Psoas muscle (tissue), 8 donors: Measurements from ENCODE around the gene ARNT2. TPM values are rescaled to one million over a fixed set of nuclear protein-coding genes. Genes with fewer than 3 reads are reported as not detected.

Experiments
- ATAC-seq, 4 donors: fragments of 200-7000 bp; cut with Tn5 transposase; one replicate each; pipeline ENCODE4 v1.9.1; 2020; ENCODE audit warnings: moderate library complexity in 3 of 4, mild to moderate bottlenecking in 2 of 4
- DNase-seq, 2 donors: peaks; one replicate each; pipeline ENCODE4 v3.0.0-alpha.2; 2020
- H3K27ac ChIP-seq: fragments of 200-600 bp; one replicate; pipeline ENCODE4 v1.8.0; 2022
- H3K27me3 ChIP-seq, 3 donors: fragments of 200-600 bp in 1 of 3; one replicate each; pipeline versions ENCODE4 v1.6.1 to v1.8.0; 2013 to 2022; ENCODE audit warnings: low read length in 2 of 3, mild to moderate bottlenecking in 2 of 3, moderate library complexity in 1 of 3; ENCODE audit not compliant: insufficient read depth in 3 of 3
- H3K36me3 ChIP-seq, 2 donors: fragments of 200-600 bp in 1 of 2; one replicate each; pipeline versions ENCODE4 v1.6.1 to v1.8.0; 2013 to 2022; ENCODE audit warnings: low read depth in 1 of 2, mild to moderate bottlenecking in 1 of 2, moderate library complexity in 1 of 2; ENCODE audit not compliant: insufficient read depth in 1 of 2
- H3K4me1 ChIP-seq: fragments of 200-600 bp; one replicate; pipeline ENCODE4 v1.8.0; 2022
- H3K4me3 ChIP-seq: fragments of 200-600 bp; one replicate; pipeline ENCODE4 v1.8.0; 2022; ENCODE audit warnings: mild to moderate bottlenecking
- H3K9me3 ChIP-seq: fragments of 200-600 bp; one replicate; pipeline ENCODE4 v1.8.0; 2022
- CTCF ChIP-seq: fragments of 200-600 bp; IDR thresholded peaks from one replicate; pipeline ENCODE4 v1.8.0; 2022; ENCODE audit warnings: antibody characterized with exemption
- WGBS, 3 donors: extraction: QIAGEN DNeasy Blood & Tissue Kit; methylation state at CpG; one replicate each; pipeline versions ENCODE4 v1.1.6 to v1.1.7; 2013; 5-methylcytosine and 5-hydroxymethylcytosine counted together
- intact Hi-C, 2 donors: fragments of 100-400 bp; cut with DNase I; formaldehyde crosslinking; loops; one replicate each; pipeline versions ENCODE4 v1.11.0 to v1.14.2; 2022
- polyA plus RNA-seq, 3 donors: library from polyadenylated mRNA; stranded (reverse); fragments of 200-250 nt; gene quantifications; one replicate each; pipeline ENCODE4 v1.2.3, GENCODE V29; 2013
- total RNA-seq, 4 donors: library from RNA; stranded (reverse); fragmentation: NEBNext Ultra II Directional in 2 of 4; extraction: Animal tissue kit (Norgen Biotek cat#: 25700) in 2 of 4; gene quantifications; one replicate each; pipeline versions ENCODE4 v1.2.1 to v1.2.4, GENCODE V29; 2021 to 2023
- donor health status: healthy with polysubstance abuse.
- donor health status: DM: no; HTN: no; CAD: no; lungs with moderate emphysema.
- donor health status: Bipolar disorder and iron deficiency.
- donor health status: healthy.
- donor health status: DM: yes; HTN: yes; CAD: no.
- donor health status: DM: no; HTN: no; CAD: no.
- donor health status: DM: no; HTN: no; CAD: no.
- donor health status: DM: yes; HTN: yes; CAD: no.

Gene ARNT2
- total and polyA plus RNA-seq, 7 donors: 0.09 to 12.2 (median 4.4) TPM

DNA sequence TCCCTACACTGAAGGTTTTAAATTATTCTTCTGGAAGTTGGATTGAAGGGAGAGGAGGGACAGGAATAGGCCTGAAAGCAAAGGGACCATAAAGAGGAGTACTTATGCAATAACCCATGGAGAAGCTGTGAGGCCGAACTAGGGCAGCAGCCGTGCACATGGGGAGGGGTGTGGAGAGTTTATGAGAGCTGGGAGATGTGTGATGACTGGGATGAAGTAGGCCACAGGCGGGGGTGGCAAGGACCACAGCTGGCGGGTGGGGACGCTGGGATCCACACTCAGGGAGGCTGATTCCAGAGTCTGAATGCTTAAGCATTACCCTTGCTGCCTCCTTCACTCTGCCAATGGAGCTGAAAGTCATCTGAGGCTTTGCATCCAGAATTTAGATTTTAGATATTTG is 123.8 kb downstream of the ARNT2 start:
- intact Hi-C loops: no loop called here
- DNase-seq: no peak
- Histone ChIP-seq H3K36me3 (no peaks in the 10 kb centered on the region), H3K4me1 (peaks cover 12% of the 10 kb centered on the region), H3K9me3 (no peaks in the 10 kb centered on the region), H3K27me3 (no peaks in the 10 kb centered on the region), H3K27ac (no peak overlapping the region), H3K4me3 (no peak overlapping the region)
- 90 to 98% (median 90%) methylated on average over 5 of the region's 5 CpGs for WGBS, 3 donors
- ATAC-seq: no peak
- no peak for TF ChIP-seq CTCF

DNA sequence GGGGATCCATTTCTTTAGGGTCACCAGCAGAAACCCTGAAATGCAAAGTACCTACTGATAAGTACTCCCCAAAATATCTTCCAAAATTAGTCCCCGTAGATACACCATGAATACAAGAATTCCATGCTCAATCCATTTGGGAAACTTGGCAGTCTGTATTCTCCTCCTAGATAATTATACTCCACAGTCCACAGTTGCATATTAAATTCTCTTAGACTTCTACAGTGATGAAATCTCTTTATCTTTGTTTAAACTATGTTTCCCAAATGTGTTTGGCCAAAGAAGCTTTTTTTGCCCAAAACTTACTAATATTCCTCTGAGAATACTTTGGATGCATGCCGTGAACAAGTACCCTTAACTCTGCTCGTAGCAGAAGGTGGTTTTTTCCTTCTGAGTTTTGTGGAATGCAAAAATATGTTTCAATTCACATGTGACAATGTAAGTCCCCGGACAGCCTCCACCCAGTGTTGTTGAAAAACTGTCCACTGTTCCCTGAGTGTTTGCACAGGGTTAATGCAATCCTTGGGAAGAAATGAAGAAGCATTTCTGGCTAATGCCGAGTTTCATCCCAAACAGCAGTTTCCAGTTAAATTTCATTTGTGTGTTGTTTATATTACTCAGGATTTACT is 126.7 kb downstream of the ARNT2 start:
- peaks cover 12% of the 10 kb centered on the region for H3K4me1 ChIP-seq
- ATAC-seq (no peak), DNase-seq (no peak)
- no peak overlapping the region for H3K4me3 ChIP-seq
- TF ChIP-seq CTCF: no peak
- no peaks in the 10 kb centered on the region for H3K36me3 ChIP-seq
- no peak overlapping the region for H3K27ac ChIP-seq
- 46 to 53% (median 48%) methylated on average over 5 of the region's 5 CpGs for WGBS, 3 donors
- intact Hi-C loops: no loop called here
- H3K27me3 ChIP-seq: no peaks in the 10 kb centered on the region
- H3K9me3 ChIP-seq: no peaks in the 10 kb centered on the region

- peak in 1 of 2 donors; percentile 40 for DNase-seq
- WGBS, 3 donors: 18 to 32% (median 26%) methylated on average over 3 of the region's 3 CpGs
- Histone ChIP-seq H3K9me3 (no peaks in the 10 kb centered on the region), H3K27ac (no peak overlapping the region), H3K27me3 (no peaks in the 10 kb centered on the region), H3K36me3 (no peaks in the 10 kb centered on the region), H3K4me3 (no peak overlapping the region), H3K4me1 (peaks cover 10% of the 10 kb centered on the region)
- no peak for ATAC-seq
- TF ChIP-seq CTCF: no peak
- intact Hi-C loops: no loop called here
These were observed 127.2 kb downstream of the ARNT2 start for GRCh38 chr15:80531388-80531787.

GRCh38 chr15:80531796-80532195 is 127.6 kb downstream of the ARNT2 start:
- Histone ChIP-seq H3K36me3 (no peaks in the 10 kb centered on the region), H3K4me3 (no peak overlapping the region), H3K27ac (no peak overlapping the region), H3K4me1 (peaks cover 6% of the 10 kb centered on the region), H3K27me3 (no peaks in the 10 kb centered on the region), H3K9me3 (no peaks in the 10 kb centered on the region)
- TF ChIP-seq CTCF: no peak
- intact Hi-C loops: no loop called here
- ATAC-seq (no peak), DNase-seq (no peak)
- 69 to 76% (median 73%) methylated on average over 7 of the region's 7 CpGs for WGBS, 3 donors

- H3K27ac ChIP-seq: no peak overlapping the region
- TF ChIP-seq CTCF: no peak
- 85 to 91% (median 90%) methylated on average over 4 of the region's 4 CpGs for WGBS, 3 donors
- no peak for ATAC-seq
- no peaks in the 10 kb centered on the region for H3K9me3 ChIP-seq
- no peak for DNase-seq
- intact Hi-C loops: no loop called here
- no peaks in the 10 kb centered on the region for H3K36me3 ChIP-seq
- no peaks in the 10 kb centered on the region for H3K27me3 ChIP-seq
- H3K4me3 ChIP-seq: no peak overlapping the region
- H3K4me1 ChIP-seq: no peaks in the 10 kb centered on the region
These were observed 129.7 kb downstream of the ARNT2 start for GRCh38 chr15:80533790-80534333.
